HG03097 (cell line): ENCODE data around the gene DDX51.
"Not testable (repeated sequence)": the region's sequence is repeated elsewhere in the genome, so short reads cannot be mapped to it uniquely, and the experiment has no call there.

Source experiments
- ATAC-seq: cut with Tn5 transposase; IDR thresholded peaks from one replicate; pipeline ENCODE4 v1.9.1; 2021; ENCODE audit not compliant: unreplicated experiment, low FRiP score

DDX51 gene

GRCh38 chr12:132141976-132142678 lies 2.0 kb downstream of the DDX51 start:
- ATAC-seq, result no peak

GRCh38 chr12:132140918-132141841 lies 2.9 kb downstream of the DDX51 start:
- ATAC-seq, result no peak

DNA sequence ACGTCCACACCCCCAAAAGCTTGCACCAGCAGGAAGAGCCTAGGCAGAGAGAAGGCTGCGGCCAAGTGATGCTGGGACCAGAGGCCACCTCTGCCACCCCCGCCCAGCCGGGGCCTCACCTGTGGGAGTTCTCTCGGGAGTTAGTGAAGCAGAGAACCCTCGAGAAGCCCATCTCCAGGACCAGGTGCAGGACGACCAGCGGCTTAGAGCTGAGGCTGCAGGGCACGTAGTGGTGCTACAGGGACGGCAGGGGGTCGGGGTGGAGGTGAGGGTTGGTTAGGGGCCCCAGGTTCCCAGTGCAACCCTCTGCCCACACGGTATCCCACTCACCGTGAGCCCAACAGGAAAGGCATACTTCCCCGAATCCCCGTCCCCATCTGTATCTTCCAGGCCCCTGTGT lies 3.6 kb downstream of the DDX51 start:
- no peak for ATAC-seq

DNA sequence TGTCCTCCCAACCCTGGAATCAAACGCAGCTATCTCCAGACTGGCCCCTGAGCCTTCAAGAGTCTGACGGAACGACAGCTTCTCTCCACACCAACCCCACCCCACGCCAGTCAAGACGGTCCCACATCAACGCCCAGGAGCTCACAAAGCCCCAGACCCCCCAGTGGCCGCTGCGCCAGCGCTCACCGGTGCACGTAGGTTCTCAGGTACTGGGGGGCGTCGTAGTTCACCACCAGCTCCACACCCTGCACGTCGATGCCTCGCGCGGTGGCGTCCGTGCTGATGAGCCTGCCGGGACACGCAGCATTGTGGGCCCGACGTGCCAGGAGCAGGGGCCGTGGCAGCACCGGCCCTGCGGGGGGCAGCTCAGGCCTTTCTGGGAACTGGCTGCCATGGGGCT lies 4.2 kb downstream of the DDX51 start:
- no peak for ATAC-seq

DNA sequence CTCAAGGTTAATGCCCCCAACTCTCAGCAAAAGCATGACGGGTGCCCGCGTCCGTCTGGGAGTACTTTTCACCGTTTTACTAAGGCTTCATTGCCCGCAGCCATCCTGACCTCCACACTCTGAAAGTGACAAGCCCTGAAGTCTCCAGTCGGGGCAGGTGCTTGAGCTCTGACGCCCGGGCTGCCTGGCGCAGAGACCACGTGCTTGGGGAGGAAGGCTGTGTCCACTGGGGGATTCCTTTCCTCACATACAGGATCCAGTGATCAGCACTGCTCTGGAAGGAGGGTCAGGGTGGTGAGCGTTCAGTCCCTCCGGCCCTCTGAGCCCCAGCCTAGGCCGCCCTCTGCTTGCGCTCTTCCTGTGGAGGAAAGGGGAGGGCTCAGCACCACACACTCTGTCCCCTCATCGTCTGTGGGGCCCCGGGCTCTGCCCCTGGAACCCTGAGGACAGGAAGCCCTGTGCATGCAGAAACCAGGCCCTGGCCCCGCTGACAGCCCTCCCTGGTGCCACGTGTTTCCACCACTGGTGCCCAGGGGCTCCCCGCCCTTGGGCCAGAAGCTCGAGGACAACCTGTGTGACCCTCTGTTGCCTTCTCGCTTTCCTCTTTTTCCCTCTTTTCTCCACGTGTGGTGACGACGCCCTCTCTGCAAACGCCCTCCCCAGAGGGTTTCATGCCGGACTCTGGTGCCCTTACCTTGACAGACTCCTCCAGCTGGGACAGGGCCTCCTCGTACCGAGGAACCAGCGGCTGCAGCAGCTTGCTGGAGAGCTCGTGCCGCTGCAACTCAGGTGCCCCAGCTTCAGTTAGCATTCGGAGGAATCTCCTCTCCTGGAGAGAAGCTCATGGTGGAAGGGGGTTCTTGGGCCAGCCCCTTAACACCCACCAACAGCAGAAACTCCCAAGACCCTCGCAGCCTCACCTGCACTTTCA lies 4.9 kb downstream of the DDX51 start:
- ATAC-seq, result no peak

GRCh38 chr12:132137483-132138125 lies 6.5 kb downstream of the DDX51 start:
- no peak for ATAC-seq

- not testable (repeated sequence) for ATAC-seq
These were observed 7.9 kb downstream of the DDX51 start for GRCh38 chr12:132136226-132136625.

DNA sequence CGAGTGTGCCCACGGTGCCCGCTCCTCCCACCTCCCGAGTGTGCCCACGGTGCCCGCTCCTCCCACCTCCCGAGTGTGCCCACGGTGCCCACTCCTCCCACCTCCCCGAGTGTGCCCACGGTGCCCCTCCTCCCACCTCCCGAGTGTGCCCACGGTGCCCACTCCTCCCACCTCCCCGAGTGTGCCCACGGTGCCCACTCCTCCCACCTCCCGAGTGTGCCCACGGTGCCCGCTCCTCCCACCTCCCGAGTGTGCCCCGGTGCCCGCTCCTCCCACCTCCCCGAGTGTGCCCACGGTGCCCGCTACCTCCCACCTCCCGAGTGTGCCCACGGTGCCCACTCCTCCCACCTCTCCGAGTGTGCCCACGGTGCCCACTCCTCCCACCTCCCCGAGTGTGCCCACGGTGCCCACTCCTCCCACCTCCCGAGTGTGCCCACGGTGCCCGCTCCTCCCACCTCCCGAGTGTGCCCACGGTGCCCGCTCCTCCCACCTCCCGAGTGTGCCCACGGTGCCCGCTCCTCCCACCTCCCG lies 9.4 kb downstream of the DDX51 start:
- ATAC-seq, result not testable (repeated sequence)

DNA sequence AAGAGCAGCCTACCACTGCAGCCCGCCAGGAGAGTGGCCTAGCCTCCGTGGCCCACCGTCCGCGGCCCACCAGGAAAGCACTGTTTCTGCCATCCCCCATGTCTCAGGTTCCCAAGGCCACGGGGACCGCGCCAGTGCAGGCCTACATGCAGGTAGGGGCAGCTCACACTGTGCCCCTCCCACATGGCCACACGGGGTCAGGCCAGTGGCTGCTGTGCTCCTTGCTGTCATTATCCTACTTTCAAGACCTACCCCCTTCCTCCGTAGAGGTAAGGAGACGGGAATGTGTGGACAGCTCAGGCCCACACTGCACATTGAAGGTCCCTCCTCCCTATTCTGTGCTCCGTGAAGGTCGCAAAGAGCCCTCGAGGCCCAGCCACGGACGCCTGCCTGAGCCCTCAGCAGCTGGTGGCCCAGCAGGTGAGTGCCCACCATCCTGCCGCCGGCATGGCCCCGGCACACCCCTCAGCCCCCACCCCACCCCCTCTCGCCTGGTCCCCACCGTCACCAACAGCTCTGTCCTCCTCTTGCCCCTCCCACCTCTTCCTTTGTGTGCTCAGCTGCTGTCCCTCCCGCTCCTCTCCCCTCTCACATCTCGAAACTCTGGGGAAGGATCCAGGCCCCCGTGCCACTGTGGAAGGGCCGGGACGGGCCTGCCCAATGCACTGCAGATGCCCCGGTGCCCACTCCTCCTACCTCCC lies 10.0 kb downstream of the DDX51 start:
- no peak for ATAC-seq

DNA sequence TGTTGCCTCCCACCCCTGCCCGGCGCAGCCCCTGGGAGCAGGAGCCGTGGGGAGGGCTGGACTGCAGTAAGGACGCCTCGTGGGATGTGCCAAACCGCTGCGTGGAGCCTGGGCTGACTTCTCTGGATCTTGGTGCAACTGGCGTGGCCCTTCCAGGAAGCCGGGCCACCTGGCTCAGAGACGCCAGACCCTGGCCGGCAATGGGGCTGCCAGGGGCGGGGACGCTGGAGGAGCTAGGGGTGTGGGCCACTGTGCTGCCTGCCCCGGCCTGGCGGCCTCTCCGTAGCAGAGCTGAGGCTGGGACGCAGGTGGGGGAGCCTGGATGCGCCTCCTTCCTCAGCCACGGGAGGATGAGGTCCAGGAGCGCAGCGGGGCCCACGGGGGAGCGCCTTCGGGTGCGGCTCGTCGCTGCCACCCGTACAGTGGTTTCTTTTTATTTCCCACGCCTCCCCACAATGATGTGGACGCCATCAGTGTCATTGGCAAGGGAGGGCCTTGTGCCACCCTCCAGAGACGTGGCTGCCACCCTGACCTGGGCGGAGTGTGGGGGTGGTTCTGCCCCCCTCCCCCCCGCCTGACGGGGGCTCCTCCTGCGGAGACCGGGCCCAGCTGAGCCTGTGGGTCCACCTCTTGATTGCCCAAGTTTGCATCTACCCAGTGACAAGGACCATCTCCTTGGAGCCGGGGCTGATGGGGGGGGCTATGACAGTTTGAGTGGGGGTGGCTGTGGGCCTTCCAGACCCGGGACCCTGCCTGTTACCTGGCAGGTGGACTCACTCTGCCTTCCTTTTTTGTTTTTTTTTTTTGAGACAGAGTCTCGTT lies 11.3 kb downstream of the DDX51 start:
- ATAC-seq, result no peak

DNA sequence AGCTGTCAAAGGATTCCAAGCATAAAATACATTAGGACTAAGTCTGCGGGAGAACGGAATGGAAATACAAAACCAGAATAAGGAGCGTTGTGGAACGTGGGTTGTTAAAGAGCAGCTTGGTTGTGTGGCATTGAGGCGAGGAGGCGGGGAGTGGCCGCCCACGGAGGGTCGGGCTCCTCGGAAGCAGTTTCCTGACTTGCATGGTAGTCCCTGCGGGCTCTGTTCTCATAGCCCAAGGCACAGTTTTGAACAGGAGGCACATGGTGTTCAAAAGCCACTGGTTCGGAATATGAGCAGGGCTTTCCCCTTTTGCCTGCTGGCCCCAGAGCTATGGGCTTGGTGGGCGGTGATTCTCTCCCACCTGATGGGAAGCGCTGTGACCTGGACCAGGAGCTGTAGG lies 12.2 kb downstream of the DDX51 start:
- no peak for ATAC-seq

DNA sequence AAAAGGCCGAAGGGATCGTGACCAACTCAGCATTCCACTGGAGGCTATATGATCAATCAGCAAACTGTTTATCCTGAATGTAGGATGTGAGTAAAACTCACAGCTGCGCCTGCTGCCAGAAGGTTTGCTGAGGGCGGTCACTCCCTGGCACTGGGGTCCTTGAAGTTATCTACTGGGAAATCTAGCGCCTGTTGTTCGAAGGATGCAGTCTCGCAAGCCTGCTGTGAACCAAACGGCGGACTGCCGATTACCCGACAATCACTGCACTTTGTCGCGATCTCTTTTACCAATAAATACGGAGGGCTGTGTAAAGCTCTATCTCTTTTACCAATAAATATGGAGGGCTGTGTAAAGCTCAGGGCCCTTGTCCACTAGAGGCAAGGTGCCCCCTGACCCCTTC lies 12.9 kb downstream of the DDX51 start:
- no peak for ATAC-seq

DNA sequence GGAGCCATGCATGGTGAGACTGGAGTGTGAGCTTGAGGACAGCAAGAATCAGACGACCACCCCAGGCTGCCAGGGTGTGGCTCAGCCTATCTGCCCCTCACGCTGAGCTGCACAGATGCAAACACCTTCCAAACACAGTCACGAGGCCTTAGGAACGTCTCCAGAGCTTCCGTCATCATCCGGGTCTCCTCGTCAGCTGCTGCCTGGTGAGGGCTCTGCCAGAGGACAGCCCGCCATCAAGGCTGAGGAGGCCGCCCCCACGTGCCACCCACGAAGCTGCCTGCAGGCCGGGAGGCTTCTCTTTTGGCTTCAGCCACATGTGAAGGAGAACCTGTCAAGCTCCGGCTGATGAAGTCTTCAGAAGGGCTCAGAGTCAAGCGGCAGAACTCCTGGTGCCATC lies 13.4 kb downstream of the DDX51 start:
- no peak for ATAC-seq

DNA sequence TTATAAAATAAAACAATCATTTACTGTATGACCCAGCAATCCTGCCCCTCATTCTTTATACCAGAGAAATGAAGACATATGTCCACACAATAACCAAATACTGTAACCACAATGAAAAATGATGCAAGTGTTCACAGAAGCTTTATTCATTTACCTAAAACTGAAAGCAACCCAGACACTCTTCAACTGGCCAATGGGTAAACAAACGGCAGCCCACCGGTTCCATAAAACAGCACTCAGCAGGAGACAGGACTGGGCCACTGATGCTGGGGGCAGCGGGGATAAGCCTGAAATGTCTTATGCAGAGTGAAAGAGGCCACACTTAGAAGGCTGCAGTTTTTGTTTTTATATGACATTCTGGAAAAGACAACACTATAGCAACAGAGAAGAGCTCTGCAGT lies 15.1 kb downstream of the DDX51 start:
- ATAC-seq, result no peak

DNA sequence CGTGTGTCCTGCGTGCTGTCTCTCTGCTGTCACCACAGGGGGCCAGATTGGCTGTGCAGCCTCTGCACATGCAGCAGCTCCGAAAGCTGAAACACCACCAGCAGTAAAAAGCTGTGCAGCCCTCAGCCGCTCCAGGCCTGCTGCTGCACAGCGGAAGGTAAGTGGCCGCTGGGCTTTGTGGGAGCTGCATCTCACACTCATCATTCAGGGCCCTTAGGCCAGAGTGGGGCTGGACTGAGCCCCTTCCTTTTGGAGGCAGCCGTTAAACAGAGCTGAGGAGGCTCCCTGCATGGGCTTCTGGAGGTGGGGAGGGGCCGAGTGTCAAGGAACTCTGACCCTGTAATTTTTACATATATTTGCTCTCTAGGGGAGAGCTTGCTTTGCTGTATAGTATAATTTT lies 17.1 kb downstream of the DDX51 start:
- no peak for ATAC-seq

GRCh38 chr12:132125736-132126135 lies 18.4 kb downstream of the DDX51 start:
- no peak for ATAC-seq

DNA sequence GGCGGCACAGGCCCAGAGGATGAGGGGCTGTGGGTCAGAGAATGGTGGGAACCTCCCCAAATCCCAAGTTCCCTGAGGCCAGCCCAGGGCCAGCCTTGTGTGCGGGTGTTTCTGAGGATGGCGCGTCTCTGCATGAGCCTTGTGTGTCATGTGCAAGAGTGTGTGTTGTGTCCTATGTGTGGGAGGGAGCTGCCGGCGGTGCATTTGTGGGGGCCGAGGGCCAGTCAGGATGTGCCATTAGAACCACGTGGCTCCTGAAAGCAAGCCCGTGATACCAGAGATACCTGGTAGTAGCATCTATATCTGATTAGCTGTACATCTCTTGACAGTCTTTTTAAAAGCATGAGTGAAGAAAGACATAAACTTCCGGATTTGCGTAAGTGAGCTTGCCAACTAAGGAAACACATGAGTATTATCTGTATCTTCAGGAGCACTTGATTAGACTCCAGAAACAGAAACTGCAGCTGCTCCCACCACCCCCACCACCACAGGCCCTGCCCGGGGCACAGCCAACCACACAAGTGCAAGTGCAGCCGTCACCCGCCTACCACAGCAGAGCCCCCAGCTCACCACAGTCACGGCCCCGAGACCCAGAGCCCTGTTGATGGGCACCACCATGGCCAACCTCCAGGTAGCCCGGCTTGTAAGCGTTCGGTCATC lies 19.2 kb downstream of the DDX51 start:
- no peak for ATAC-seq
